ENCODE results near the gene SND1. TPM values are rescaled to one million over a fixed set of nuclear protein-coding genes. Genes with fewer than 3 reads are reported as not detected.

The SND1 gene
- total and polyA plus RNA-seq, 2 of the 4 experiments (the other 2 are of a cell fraction), result 154 to 294 TPM

- Histone ChIP-seq H3K36me3 (ENCODE audit: control insufficient read depth, insufficient read depth, low read length) (peaks cover 22% of the 10 kb centered on the region), H2AK5ac (ENCODE audit: low read depth, low read length) (no peak overlapping the region), H2AK9ac (replicated peaks; ENCODE audit: low read depth, low read length, poor library complexity) (no peak overlapping the region), H3K23ac (ENCODE audit: low read depth, low read length) (no peak overlapping the region), H3K14ac (replicated peaks; ENCODE audit: low read depth, low read length) (no peak overlapping the region), H3K27me3 (ENCODE audit: control insufficient read depth, insufficient read depth, low read length) (no peaks in the 10 kb centered on the region), H3K4ac (ENCODE audit: low read depth, low read length) (no peak overlapping the region), H3K79me1 (ENCODE audit: low read depth in 1 of 2, low read length in 2 of 2) (peaks cover 56 to 82% of the 10 kb centered on the region in 2 experiments), H3K4me1 (ENCODE audit: control insufficient read depth, insufficient read depth, low read length) (no peaks in the 10 kb centered on the region), H2BK20ac (ENCODE audit: low read depth, low read length) (no peak overlapping the region), H2BK15ac (ENCODE audit: low read depth, low read length) (no peak overlapping the region), H3K4me2 (ENCODE audit: low read depth, low read length) (no peak overlapping the region), H3K27ac (ENCODE audit: insufficient read depth, low read length) (no peak overlapping the region), H4K5ac (ENCODE audit: low read depth, low read length) (no peak overlapping the region), H4K8ac (ENCODE audit: low read depth in 2 of 2, low read length in 2 of 2) (no peak overlapping the region), H4K20me1 (ENCODE audit: insufficient read depth, low read length) (peaks cover 57% of the 10 kb centered on the region), H2BK5ac (ENCODE audit: low read depth, low read length, poor library complexity, severe bottlenecking) (no peak overlapping the region), H4K91ac (ENCODE audit: insufficient read depth, low read depth, low read length) (no peak overlapping the region), H3K9me1 (ENCODE audit: insufficient read depth, low read length) (peaks cover 17% of the 10 kb centered on the region), H3K9me3 (ENCODE audit: control insufficient read depth, insufficient read depth, low read length) (no peaks in the 10 kb centered on the region), H2BK120ac (ENCODE audit: low read depth, low read length) (no peak overlapping the region), H3K18ac (ENCODE audit: low read depth, low read length) (no peak overlapping the region), H3K4me3 (ENCODE audit: insufficient read depth, low read depth, low read length) (no peak overlapping the region), H2AFZ (replicated peaks; ENCODE audit: low read length, poor library complexity) (no peak overlapping the region), H3K9ac (ENCODE audit: low read depth, low read length) (no peak overlapping the region), H3K56ac (ENCODE audit: extremely low read depth, insufficient read depth, low read length) (no peak overlapping the region)
- dilution Hi-C loops (cut with HindIII; ENCODE audit: low sequenced_read_pairs, unreplicated experiment) (no loop called here), in situ Hi-C loops (cut with MboI; ENCODE audit: low sequenced_read_pairs) (no loop called here), intact Hi-C loops (cut with micrococcal nuclease) (no loop called here)
- no peak for ATAC-seq (ENCODE audit: low read depth)
- ChIA-PET POLR2A (ENCODE audit: unreplicated experiment) (no interaction called here), CTCF (interaction anchor here (1.0 kb wide), 1 partner anchor 10 kb away, joined by 3 read pairs; no protein-coding TSS in a partner anchor)
- no TSS peak for BruUV-seq (replicated peaks)
- 100% methylated on average over 1 of the region's 2 CpGs; no CpG with 5 or more reads in 1 of the 2 experiments for WGBS, 2 experiments (ENCODE audit: extremely low coverage in 2 of 2, insufficient read length in 1 of 2)
- DNase-seq, result no peak
- no peak for TF ChIP-seq ELK1 (IDR thresholded peaks at IDR 0.05; ENCODE audit: borderline replicate concordance, low read depth, low read length)
- TF ChIP-seq NFE2L2 (IDR thresholded peaks at IDR 0.05; ENCODE audit: low read depth, low read length), result no peak
- TF ChIP-seq SMC3 (IDR thresholded peaks at IDR 0.05; ENCODE audit: low read depth, low read length), result no peak
- no peak for TF ChIP-seq CEBPB (IDR thresholded peaks at IDR 0.05; ENCODE audit: low read depth, low read length)
- no peak for TF ChIP-seq FOS (IDR thresholded peaks at IDR 0.05; ENCODE audit: low read depth, low read length)
- TF ChIP-seq RFX5 (IDR thresholded peaks at IDR 0.05; ENCODE audit: low read depth, low read length), result no peak
- TF ChIP-seq CTCF (conservative IDR thresholded peaks at IDR 0.05; ENCODE audit: low read depth, low read length), result no peak
- TF ChIP-seq MAFK (IDR thresholded peaks at IDR 0.05; ENCODE audit: low read depth, low read length), result no peak
- TF ChIP-seq POLR2A (IDR thresholded peaks at IDR 0.05; ENCODE audit: low read depth, low read length), result no peak
- TF ChIP-seq BHLHE40 (IDR thresholded peaks at IDR 0.05; ENCODE audit: low read depth, low read length), result no peak
- no peak for TF ChIP-seq USF2 (IDR thresholded peaks at IDR 0.05; ENCODE audit: low read depth, low read length)
- no peak for TF ChIP-seq MAZ (IDR thresholded peaks at IDR 0.05; ENCODE audit: borderline replicate concordance, low read depth, low read length)
- TF ChIP-seq CHD1 (IDR thresholded peaks at IDR 0.05; ENCODE audit: low read depth, low read length), result no peak
- TF ChIP-seq RCOR1 (IDR thresholded peaks at IDR 0.05; ENCODE audit: insufficient replicate concordance, low read length), result no peak
- TF ChIP-seq RAD21 (IDR thresholded peaks at IDR 0.05; ENCODE audit: low read length), result no peak
- no peak for TF ChIP-seq MXI1 (IDR thresholded peaks at IDR 0.05; ENCODE audit: borderline replicate concordance, low read depth, low read length)
Observed at GRCh38 chr7:127738859-127739258, 86.9 kb downstream of the SND1 start.
